Spleen (tissue), 7 donors: ENCODE measurements around the gene DHRS1.

ENCODE experiments used
- POLR2A ChIP-seq, 3 donors: fragments of 450-650 bp; IDR thresholded peaks; one replicate each; pipeline ENCODE4 v1.5.1; 2017; ENCODE audit warnings: antibody characterized with exemption in 3 of 3, mild to moderate bottlenecking in 1 of 3
- POLR2AphosphoS5 ChIP-seq, 3 donors: sonication (generic); formaldehyde crosslinking; IDR thresholded peaks; one replicate each; pipeline ENCODE4 v1.5.1; 2017; ENCODE audit warnings: antibody characterized with exemption in 3 of 3
- TF ChIP-seq, protein P1 (sequence below), 11 experiments: fragments of 200-600 bp in 7 of 11; fragments of 450-650 bp in 4 of 11; sonication (generic) in 4 of 11; IDR thresholded peaks in 8 of 11; conservative IDR thresholded peaks in 3 of 11; 1 replicate in 7 of 11; 2 replicates in 4 of 11; pipeline versions ENCODE4 v1.4.0 to v1.8.0; 2016 to 2021; ENCODE audit warnings: antibody characterized with exemption in 11 of 11, inconsistent platforms in 4 of 11, mild to moderate bottlenecking in 1 of 11
- donor health status: DM: no; HTN: no; CAD: no; lungs with moderate emphysema.
- donor health status: DM: no; HTN: no; CAD: no.
- donor health status: DM: no; HTN: no; CAD: no.

DNA sequence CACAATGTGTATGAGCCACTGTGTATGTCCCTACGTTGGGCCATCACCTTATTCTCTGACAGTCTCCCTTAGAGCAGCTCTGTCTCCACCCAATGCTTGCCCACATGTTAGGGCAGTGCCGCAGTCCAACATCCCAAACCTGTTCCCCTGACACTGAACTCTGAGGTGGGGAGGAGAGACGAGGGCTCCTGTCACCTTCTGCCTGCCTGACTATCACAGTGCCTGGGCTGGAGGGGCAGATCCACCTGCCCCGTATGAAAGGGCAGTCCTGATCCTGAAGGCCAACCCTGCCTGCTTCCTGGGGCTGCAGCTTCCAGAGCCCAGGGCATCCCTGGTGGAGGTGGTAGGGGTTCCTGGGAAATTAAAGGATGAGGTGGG lies 38.8 kb downstream of the DHRS1 start:
- no peak for TF ChIP-seq POLR2A (IDR thresholded peaks at IDR 0.05)
- TF ChIP-seq, protein P1, sequence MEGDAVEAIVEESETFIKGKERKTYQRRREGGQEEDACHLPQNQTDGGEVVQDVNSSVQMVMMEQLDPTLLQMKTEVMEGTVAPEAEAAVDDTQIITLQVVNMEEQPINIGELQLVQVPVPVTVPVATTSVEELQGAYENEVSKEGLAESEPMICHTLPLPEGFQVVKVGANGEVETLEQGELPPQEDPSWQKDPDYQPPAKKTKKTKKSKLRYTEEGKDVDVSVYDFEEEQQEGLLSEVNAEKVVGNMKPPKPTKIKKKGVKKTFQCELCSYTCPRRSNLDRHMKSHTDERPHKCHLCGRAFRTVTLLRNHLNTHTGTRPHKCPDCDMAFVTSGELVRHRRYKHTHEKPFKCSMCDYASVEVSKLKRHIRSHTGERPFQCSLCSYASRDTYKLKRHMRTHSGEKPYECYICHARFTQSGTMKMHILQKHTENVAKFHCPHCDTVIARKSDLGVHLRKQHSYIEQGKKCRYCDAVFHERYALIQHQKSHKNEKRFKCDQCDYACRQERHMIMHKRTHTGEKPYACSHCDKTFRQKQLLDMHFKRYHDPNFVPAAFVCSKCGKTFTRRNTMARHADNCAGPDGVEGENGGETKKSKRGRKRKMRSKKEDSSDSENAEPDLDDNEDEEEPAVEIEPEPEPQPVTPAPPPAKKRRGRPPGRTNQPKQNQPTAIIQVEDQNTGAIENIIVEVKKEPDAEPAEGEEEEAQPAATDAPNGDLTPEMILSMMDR (IDR thresholded peaks at IDR 0.05 in 8 of 11, conservative IDR thresholded peaks at IDR 0.05 in 3 of 11): no peak
- TF ChIP-seq POLR2AphosphoS5 (IDR thresholded peaks at IDR 0.05): no peak
